Measurements from ENCODE around the gene RGS5.

Gene RGS5

DNA sequence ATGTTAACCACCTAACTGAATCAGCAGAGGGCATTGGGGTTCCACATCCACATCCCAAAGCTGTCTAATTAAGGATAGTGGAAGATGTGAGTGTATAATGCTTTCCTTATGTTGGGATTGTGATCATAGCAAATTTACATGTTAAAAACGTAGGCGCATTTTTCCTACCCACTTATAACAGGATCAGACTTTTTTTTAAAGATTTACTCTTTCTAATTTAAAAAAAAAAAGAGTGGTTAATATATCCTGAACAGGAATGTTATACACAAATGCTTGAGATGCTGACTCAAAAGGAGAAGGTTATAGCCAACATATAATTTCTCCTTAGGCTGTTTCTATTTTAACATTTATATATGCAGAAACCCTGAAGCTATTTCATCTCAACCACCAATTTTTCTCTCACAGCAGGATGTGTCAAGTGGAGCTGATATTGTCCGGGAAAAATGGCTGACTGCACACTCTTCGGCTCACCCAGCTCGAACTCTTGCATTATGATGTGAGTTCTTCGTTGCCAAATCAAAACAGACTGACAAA is 40.3 kb downstream of the RGS5 start:
- in situ Hi-C loops (cut with HindIII; ENCODE audit: low sequenced_read_pairs), result no loop called here
- peak; percentile 86 for DNase-seq (ENCODE audit: low read depth, low spot score)

DNA sequence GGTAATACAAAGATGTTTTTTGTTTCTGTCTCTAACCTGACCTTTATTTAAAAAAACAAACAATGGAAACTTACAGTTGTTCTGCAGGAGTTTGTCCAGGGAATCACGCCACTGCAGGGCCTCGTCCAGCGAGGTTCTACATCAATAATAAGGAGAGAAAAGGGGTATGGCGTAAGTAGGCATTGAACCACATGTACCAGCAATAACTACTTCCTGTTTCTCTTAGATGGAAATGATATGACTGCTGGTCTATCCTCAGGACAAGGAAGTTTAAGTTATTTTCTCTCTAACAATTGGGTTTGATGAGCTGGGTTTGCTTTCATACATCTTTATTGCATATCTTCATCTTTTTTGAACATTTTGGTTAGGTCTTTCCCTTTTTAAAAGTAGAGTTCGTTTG is 40.9 kb downstream of the RGS5 start:
- in situ Hi-C loops (cut with HindIII; ENCODE audit: low sequenced_read_pairs), result no loop called here
- TF ChIP-seq CTCF (IDR thresholded peaks at IDR 0.05; ENCODE audit: low read depth, low read length), result no peak

More for the DNA sequence above, 40.3 kb downstream of the RGS5 start:
- no peak for TF ChIP-seq CTCF (IDR thresholded peaks at IDR 0.05; ENCODE audit: low read depth, low read length)
- no peak overlapping the region for H3K4me3 ChIP-seq (ENCODE audit: low read depth, low read length)

DNA sequence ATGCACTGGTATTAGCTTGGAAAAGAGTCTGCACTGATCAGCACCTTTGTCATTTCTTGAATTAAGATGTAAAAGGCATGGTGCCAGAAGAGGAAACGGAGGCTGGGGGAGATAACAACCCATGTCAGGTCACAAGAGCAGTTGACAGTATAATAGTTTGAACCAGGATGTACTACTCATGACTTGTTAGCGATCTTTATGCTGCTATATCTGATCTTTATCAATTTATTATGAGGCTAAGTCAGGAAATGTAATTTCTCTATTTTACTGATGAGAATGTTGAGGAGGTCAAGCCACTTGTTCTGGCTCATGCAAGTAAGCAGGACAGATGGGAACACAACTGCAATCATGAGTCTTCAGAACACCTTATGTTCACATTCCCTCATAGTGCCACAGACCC is 41.4 kb downstream of the RGS5 start:
- no peak for DNase-seq (ENCODE audit: low read depth, low spot score)
- in situ Hi-C loops (cut with HindIII; ENCODE audit: low sequenced_read_pairs), result no loop called here
- H3K4me3 ChIP-seq (ENCODE audit: low read depth, low read length), result no peak overlapping the region
- no peak for TF ChIP-seq CTCF (IDR thresholded peaks at IDR 0.05; ENCODE audit: low read depth, low read length)

More for the DNA sequence above, 40.9 kb downstream of the RGS5 start:
- no peak for DNase-seq (ENCODE audit: low read depth, low spot score)
- H3K4me3 ChIP-seq (ENCODE audit: low read depth, low read length), result no peak overlapping the region

DNA sequence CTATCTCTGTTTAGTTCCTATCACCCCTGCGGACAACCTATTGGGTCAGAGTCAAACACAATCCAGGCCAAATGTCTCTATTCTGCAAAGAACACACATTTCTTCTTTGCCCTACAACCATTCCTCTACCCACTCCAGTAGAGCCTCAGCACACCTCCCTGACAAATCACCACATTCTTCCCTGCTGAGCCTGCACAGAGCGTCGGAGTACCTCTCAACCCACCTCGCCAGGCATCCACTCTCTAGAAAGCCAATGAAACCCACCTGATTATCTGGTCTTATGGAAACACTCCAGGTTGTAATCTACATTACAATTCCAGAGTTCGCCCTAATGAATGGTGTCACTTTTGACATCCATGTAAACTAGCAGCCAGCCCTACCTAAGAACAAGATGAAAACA is 47.1 kb downstream of the RGS5 start:
- in situ Hi-C loops (cut with HindIII; ENCODE audit: low sequenced_read_pairs), result no loop called here
- H3K4me3 ChIP-seq (ENCODE audit: low read depth, low read length), result no peak overlapping the region
- no peak for TF ChIP-seq CTCF (IDR thresholded peaks at IDR 0.05; ENCODE audit: low read depth, low read length)
- no peak for DNase-seq (ENCODE audit: low read depth, low spot score)

DNA sequence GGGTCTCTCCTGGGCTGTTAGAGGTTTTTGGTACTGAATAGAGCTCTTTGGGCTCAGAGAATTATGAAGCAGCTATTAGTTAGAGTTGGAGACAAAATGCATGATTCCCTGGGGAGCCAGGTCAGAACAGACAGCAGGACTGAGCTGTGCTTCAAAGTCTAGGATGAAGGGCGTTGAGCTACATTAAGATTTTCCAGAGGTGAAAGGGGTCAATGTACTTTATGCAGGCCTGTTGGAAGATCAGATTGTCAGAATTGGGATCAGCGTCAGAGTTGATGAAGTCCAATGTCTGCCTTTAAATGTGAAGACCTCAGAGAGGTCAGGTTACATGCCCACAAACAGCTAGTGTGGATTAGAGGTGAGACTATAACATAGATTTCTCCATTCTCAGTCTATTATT is 53.8 kb downstream of the RGS5 start:
- in situ Hi-C loops (cut with HindIII; ENCODE audit: low sequenced_read_pairs), result no loop called here
- no peak overlapping the region for H3K4me3 ChIP-seq (ENCODE audit: low read depth, low read length)
- DNase-seq (ENCODE audit: low read depth, low spot score), result no peak
- TF ChIP-seq CTCF (IDR thresholded peaks at IDR 0.05; ENCODE audit: low read depth, low read length), result no peak

GRCh38 chr1:163147019-163147418 is 55.7 kb downstream of the RGS5 start:
- in situ Hi-C loops (cut with HindIII; ENCODE audit: low sequenced_read_pairs), result no loop called here

More at GRCh38 chr1:163147019-163147418, 55.7 kb downstream of the RGS5 start:
- no peak for TF ChIP-seq CTCF (IDR thresholded peaks at IDR 0.05; ENCODE audit: low read depth, low read length)
- no peak for DNase-seq (ENCODE audit: low read depth, low spot score)
- H3K4me3 ChIP-seq (ENCODE audit: low read depth, low read length), result no peak overlapping the region

All from astrocyte of the spinal cord (primary cell).